IMR-90 (cell line): ENCODE measurements around the gene NRDC. TPM values are rescaled to one million over a fixed set of nuclear protein-coding genes. Genes with fewer than 3 reads are reported as not detected.

Experiments used
- ATAC-seq: fragments of 200-7000 bp; cut with Tn5 transposase; 2 replicates; pipeline ENCODE4 v1.9.1; 2020; ENCODE audit warnings: low read depth, mild to moderate bottlenecking, moderate library complexity
- BruUV-seq: library from RNA; stranded (reverse); fragments of 400-500 nt; replicated peaks from 2 replicates; lab custom pipeline; 2021; lab: Mats Ljungman, UMichigan
- CTCF ChIA-PET: fragments of 300-600 bp; formaldehyde crosslinking; extraction: SDS; loops from one replicate; lab custom pipeline; 2021; ENCODE audit warnings: antibody characterized with exemption; lab: Yijun Ruan, JAX
- POLR2A ChIA-PET: fragments of 300-600 bp; sonication (Branson Sonifier 250); formaldehyde crosslinking; loops from one replicate; lab custom pipeline; 2022; ENCODE audit warnings: antibody characterized with exemption; ENCODE audit not compliant: unreplicated experiment; lab: Charles Lee
- DNase-seq: peaks from one replicate; pipeline ENCODE4 v3.0.0; 2013
- H2AFZ ChIP-seq: replicated peaks from 2 replicates; pipeline ENCODE3; 2013; ENCODE audit warnings: low read length, mild to moderate bottlenecking; ENCODE audit not compliant: poor library complexity
- H2AK5ac ChIP-seq: 2 replicates; pipeline ENCODE4 v1.6.1; 2013; ENCODE audit warnings: low read depth, low read length, inconsistent platforms
- H2AK9ac ChIP-seq: replicated peaks from 2 replicates; pipeline ENCODE3; 2013; ENCODE audit warnings: mild to moderate bottlenecking, low read depth, low read length, moderate library complexity; ENCODE audit not compliant: poor library complexity
- H2BK120ac ChIP-seq: 2 replicates; pipeline ENCODE4 v1.6.1; 2013; ENCODE audit warnings: low read depth, low read length, inconsistent platforms
- H2BK15ac ChIP-seq: 3 replicates; pipeline ENCODE4 v1.6.1; 2013; ENCODE audit warnings: low read depth, low read length, inconsistent platforms
- H2BK20ac ChIP-seq: 2 replicates; pipeline ENCODE4 v1.6.1; 2013; ENCODE audit warnings: low read depth, mild to moderate bottlenecking, inconsistent platforms, low read length, moderate library complexity
- H2BK5ac ChIP-seq: 2 replicates; pipeline ENCODE4 v1.6.1; 2013; ENCODE audit warnings: mild to moderate bottlenecking, low read depth, low read length, inconsistent platforms; ENCODE audit not compliant: poor library complexity, severe bottlenecking
- H3K14ac ChIP-seq: replicated peaks from 2 replicates; pipeline ENCODE4 v1.6.1; 2013; ENCODE audit warnings: low read depth, low read length, inconsistent platforms
- H3K18ac ChIP-seq: 2 replicates; pipeline ENCODE4 v1.6.1; 2013; ENCODE audit warnings: low read depth, low read length, control low read depth
- H3K23ac ChIP-seq: 2 replicates; pipeline ENCODE4 v1.6.1; 2013; ENCODE audit warnings: low read depth, low read length, inconsistent platforms
- H3K27ac ChIP-seq: 2 replicates; pipeline ENCODE4 v1.5.1; 2013; ENCODE audit warnings: mild to moderate bottlenecking, control low read depth, low read length; ENCODE audit not compliant: insufficient read depth
- H3K27me3 ChIP-seq: 2 replicates; pipeline ENCODE4 v1.6.1; 2013; ENCODE audit warnings: low read length; ENCODE audit not compliant: control insufficient read depth, insufficient read depth
- H3K36me3 ChIP-seq: 2 replicates; pipeline ENCODE4 v1.6.1; 2013; ENCODE audit warnings: low read length, mixed read lengths; ENCODE audit not compliant: control insufficient read depth, insufficient read depth
- H3K4ac ChIP-seq: 2 replicates; pipeline ENCODE4 v1.6.1; 2013; ENCODE audit warnings: low read depth, low read length, inconsistent platforms
- H3K4me1 ChIP-seq: 2 replicates; pipeline ENCODE4 v1.6.1; 2013; ENCODE audit warnings: low read length, mixed read lengths; ENCODE audit not compliant: control insufficient read depth, insufficient read depth
- H3K4me2 ChIP-seq: 2 replicates; pipeline ENCODE4 v1.6.1; 2013; ENCODE audit warnings: low read depth, mild to moderate bottlenecking, control low read depth, low read length, moderate library complexity
- H3K4me3 ChIP-seq: 2 replicates; pipeline ENCODE4 v1.5.1; 2013; ENCODE audit warnings: low read depth, mild to moderate bottlenecking, control low read depth, low read length, moderate library complexity; ENCODE audit not compliant: insufficient read depth
- H3K56ac ChIP-seq: 2 replicates; pipeline ENCODE4 v1.6.1; 2013; ENCODE audit warnings: low read length, inconsistent platforms; ENCODE audit not compliant: insufficient read depth; ENCODE audit errors: extremely low read depth
- H3K79me1 ChIP-seq, 2 experiments: 2 replicates each; pipeline ENCODE4 v1.6.1; 2013; ENCODE audit warnings: low read length in 2 of 2, inconsistent platforms in 1 of 2, low read depth in 1 of 2
- H3K9ac ChIP-seq: 2 replicates; pipeline ENCODE4 v1.6.1; 2013; ENCODE audit warnings: low read depth, low read length, control low read depth
- H3K9me1 ChIP-seq: 2 replicates; pipeline ENCODE4 v1.6.1; 2013; ENCODE audit warnings: low read length, inconsistent platforms; ENCODE audit not compliant: insufficient read depth
- H3K9me3 ChIP-seq: 2 replicates; pipeline ENCODE4 v1.6.1; 2013; ENCODE audit warnings: low read length; ENCODE audit not compliant: control insufficient read depth, insufficient read depth
- H4K20me1 ChIP-seq: 2 replicates; pipeline ENCODE4 v1.6.1; 2013; ENCODE audit warnings: low read length, inconsistent platforms; ENCODE audit not compliant: insufficient read depth
- H4K5ac ChIP-seq: 2 replicates; pipeline ENCODE4 v1.6.1; 2013; ENCODE audit warnings: mild to moderate bottlenecking, low read depth, low read length, control low read depth
- H4K8ac ChIP-seq, 2 experiments: 2 replicates each; pipeline ENCODE4 v1.6.1; 2013; ENCODE audit warnings: low read depth in 2 of 2, low read length in 2 of 2, control low read depth in 1 of 2, inconsistent platforms in 1 of 2
- H4K91ac ChIP-seq: 2 replicates; pipeline ENCODE4 v1.6.1; 2013; ENCODE audit warnings: low read depth, low read length, inconsistent platforms; ENCODE audit not compliant: insufficient read depth
- BHLHE40 ChIP-seq: fragments of 150-350 bp; IDR thresholded peaks from 2 replicates; pipeline ENCODE4 v1.6.1; 2016; ENCODE audit warnings: mild to moderate bottlenecking, low read depth, low read length
- CEBPB ChIP-seq: IDR thresholded peaks from 2 replicates; pipeline ENCODE4 v1.6.1; 2012; ENCODE audit warnings: low read depth, low read length, improper control_type of control experiment
- CHD1 ChIP-seq: IDR thresholded peaks from 2 replicates; pipeline ENCODE4 v1.6.1; 2012; ENCODE audit warnings: low read depth, low read length, improper control_type of control experiment
- FOS ChIP-seq: fragments of 150-350 bp; IDR thresholded peaks from 2 replicates; pipeline ENCODE4 v1.6.1; 2016; ENCODE audit warnings: low read depth, low read length
- MAFK ChIP-seq: IDR thresholded peaks from 2 replicates; pipeline ENCODE4 v1.6.1; 2012; ENCODE audit warnings: low read depth, low read length, improper control_type of control experiment
- MAZ ChIP-seq: IDR thresholded peaks from 2 replicates; pipeline ENCODE4 v1.6.1; 2012; ENCODE audit warnings: low read depth, mild to moderate bottlenecking, low read length, improper control_type of control experiment, moderate library complexity, borderline replicate concordance
- MXI1 ChIP-seq: IDR thresholded peaks from 2 replicates; pipeline ENCODE4 v1.6.1; 2012; ENCODE audit warnings: low read depth, mild to moderate bottlenecking, low read length, moderate library complexity, borderline replicate concordance
- NFE2L2 ChIP-seq: fragments of 150-350 bp; IDR thresholded peaks from 2 replicates; pipeline ENCODE4 v1.6.1; 2016; ENCODE audit warnings: low read depth, mild to moderate bottlenecking, low read length
- POLR2A ChIP-seq: IDR thresholded peaks from 2 replicates; pipeline ENCODE4 v1.6.1; 2012; ENCODE audit warnings: mild to moderate bottlenecking, low read depth, low read length
- RAD21 ChIP-seq: IDR thresholded peaks from 2 replicates; pipeline ENCODE4 v1.6.1; 2012; ENCODE audit warnings: low read length, improper control_type of control experiment
- RCOR1 ChIP-seq: IDR thresholded peaks from 2 replicates; pipeline ENCODE4 v1.6.1; 2012; ENCODE audit warnings: mild to moderate bottlenecking, low read length, improper control_type of control experiment; ENCODE audit not compliant: insufficient replicate concordance
- RFX5 ChIP-seq: IDR thresholded peaks from 2 replicates; pipeline ENCODE4 v1.8.0; 2012; ENCODE audit warnings: low read depth, mild to moderate bottlenecking, low read length, moderate library complexity
- SMC3 ChIP-seq: fragments of 150-350 bp; IDR thresholded peaks from 2 replicates; pipeline ENCODE4 v1.6.1; 2016; ENCODE audit warnings: low read depth, mild to moderate bottlenecking, antibody characterized with exemption, low read length, moderate library complexity
- WGBS, 2 experiments: methylation state at CpG; one replicate each; pipeline versions ENCODE4 v1.1.5 to v1.1.7; 2013; ENCODE audit warnings: missing lambda C conversion rate in 2 of 2; ENCODE audit not compliant: insufficient read length in 1 of 2; ENCODE audit errors: extremely low coverage in 2 of 2; 5-methylcytosine and 5-hydroxymethylcytosine counted together
- dilution Hi-C: fragments of 300-500 bp; cut with HindIII; formaldehyde crosslinking; loops from one replicate; pipeline ENCODE4 v1.14.3; 2018; ENCODE audit warnings: low sequenced_read_pairs; ENCODE audit not compliant: unreplicated experiment
- in situ Hi-C: fragments of 300-500 bp; cut with MboI; formaldehyde crosslinking; loops from 3 replicates; pipeline ENCODE4 v1.14.3; 2019; ENCODE audit warnings: low sequenced_read_pairs, inconsistent platforms, mixed read lengths
- intact Hi-C: fragments of 100-400 bp; cut with micrococcal nuclease; formaldehyde crosslinking; loops from 2 replicates; pipeline ENCODE4 v1.10.0; 2022
- polyA plus RNA-seq, 3 experiments: library from polyadenylated mRNA; depleted of rRNA; stranded (reverse); fragments of >200 nt; gene quantifications; 2 replicates each; pipeline ENCODE4 v1.2.3, GENCODE V29; 2012; ENCODE audit warnings: low replicate concordance in 1 of 3
- total RNA-seq: library from RNA; depleted of rRNA; stranded (reverse); fragments of >200 nt; gene quantifications from 2 replicates; pipeline ENCODE4 v1.2.3, GENCODE V29; 2012
- TF ChIP-seq, protein P1 (sequence below): conservative IDR thresholded peaks from 2 replicates; pipeline ENCODE4 v1.5.1; 2012; ENCODE audit warnings: mild to moderate bottlenecking, low read depth, low read length, improper control_type of control experiment
- TF ChIP-seq, protein P2 (sequence below): fragments of 150-350 bp; IDR thresholded peaks from 2 replicates; pipeline ENCODE4 v1.6.1; 2017; ENCODE audit warnings: mild to moderate bottlenecking, antibody characterized with exemption, low read length, low read depth
- TF ChIP-seq, protein P3 (sequence below): fragments of 150-350 bp; IDR thresholded peaks from 2 replicates; pipeline ENCODE4 v1.6.1; 2016; ENCODE audit warnings: low read depth, mild to moderate bottlenecking, low read length, moderate library complexity, borderline replicate concordance

The NRDC gene
- total and polyA plus RNA-seq, 2 of the 4 experiments (the other 2 are of a cell fraction) = 75.8 to 84.7 TPM

DNA sequence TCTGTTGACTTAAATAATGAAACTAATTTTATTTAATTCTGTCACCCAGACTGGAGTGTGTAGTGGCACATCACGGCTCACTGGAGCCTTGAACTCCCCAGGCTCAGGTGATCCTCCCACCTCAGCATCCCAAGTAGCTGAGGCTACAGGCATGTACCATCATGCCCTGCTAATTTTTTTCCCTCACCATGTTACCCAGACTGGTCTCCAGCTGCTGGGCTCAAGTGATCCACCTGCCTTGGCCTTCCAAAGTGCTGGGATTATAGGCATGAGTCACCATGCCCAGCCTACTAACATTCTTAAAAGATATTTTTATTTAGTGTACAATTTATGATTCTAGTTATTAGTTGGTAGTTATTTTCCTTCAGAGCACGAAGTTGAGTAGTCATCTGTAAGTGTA is 49.5 kb downstream of the NRDC start:
- DNase-seq (no peak), ATAC-seq (no peak)
- H3K79me1 ChIP-seq = peaks cover 5 to 25% of the 10 kb centered on the region in 2 experiments; a peak in 3 of 4 replicates
- H3K14ac ChIP-seq = no peak overlapping the region
- TF ChIP-seq POLR2A (no peak), CEBPB (no peak), RFX5 (no peak), BHLHE40 (no peak), NFE2L2 (no peak), CHD1 (no peak), MAFK (no peak), RAD21 (no peak), MAZ (no peak), RCOR1 (no peak), MXI1 (no peak), FOS (no peak), SMC3 (no peak)
- TF ChIP-seq, protein P1, sequence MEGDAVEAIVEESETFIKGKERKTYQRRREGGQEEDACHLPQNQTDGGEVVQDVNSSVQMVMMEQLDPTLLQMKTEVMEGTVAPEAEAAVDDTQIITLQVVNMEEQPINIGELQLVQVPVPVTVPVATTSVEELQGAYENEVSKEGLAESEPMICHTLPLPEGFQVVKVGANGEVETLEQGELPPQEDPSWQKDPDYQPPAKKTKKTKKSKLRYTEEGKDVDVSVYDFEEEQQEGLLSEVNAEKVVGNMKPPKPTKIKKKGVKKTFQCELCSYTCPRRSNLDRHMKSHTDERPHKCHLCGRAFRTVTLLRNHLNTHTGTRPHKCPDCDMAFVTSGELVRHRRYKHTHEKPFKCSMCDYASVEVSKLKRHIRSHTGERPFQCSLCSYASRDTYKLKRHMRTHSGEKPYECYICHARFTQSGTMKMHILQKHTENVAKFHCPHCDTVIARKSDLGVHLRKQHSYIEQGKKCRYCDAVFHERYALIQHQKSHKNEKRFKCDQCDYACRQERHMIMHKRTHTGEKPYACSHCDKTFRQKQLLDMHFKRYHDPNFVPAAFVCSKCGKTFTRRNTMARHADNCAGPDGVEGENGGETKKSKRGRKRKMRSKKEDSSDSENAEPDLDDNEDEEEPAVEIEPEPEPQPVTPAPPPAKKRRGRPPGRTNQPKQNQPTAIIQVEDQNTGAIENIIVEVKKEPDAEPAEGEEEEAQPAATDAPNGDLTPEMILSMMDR = no peak
- TF ChIP-seq, protein P2, sequence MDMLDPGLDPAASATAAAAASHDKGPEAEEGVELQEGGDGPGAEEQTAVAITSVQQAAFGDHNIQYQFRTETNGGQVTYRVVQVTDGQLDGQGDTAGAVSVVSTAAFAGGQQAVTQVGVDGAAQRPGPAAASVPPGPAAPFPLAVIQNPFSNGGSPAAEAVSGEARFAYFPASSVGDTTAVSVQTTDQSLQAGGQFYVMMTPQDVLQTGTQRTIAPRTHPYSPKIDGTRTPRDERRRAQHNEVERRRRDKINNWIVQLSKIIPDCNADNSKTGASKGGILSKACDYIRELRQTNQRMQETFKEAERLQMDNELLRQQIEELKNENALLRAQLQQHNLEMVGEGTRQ = no peak
- TF ChIP-seq, protein P3, sequence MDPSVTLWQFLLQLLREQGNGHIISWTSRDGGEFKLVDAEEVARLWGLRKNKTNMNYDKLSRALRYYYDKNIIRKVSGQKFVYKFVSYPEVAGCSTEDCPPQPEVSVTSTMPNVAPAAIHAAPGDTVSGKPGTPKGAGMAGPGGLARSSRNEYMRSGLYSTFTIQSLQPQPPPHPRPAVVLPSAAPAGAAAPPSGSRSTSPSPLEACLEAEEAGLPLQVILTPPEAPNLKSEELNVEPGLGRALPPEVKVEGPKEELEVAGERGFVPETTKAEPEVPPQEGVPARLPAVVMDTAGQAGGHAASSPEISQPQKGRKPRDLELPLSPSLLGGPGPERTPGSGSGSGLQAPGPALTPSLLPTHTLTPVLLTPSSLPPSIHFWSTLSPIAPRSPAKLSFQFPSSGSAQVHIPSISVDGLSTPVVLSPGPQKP = no peak
- H3K9me1 ChIP-seq = peaks cover 3% of the 10 kb centered on the region
- H2BK5ac ChIP-seq = no peak overlapping the region
- H3K56ac ChIP-seq = no peak overlapping the region
- H3K9me3 ChIP-seq = no peaks in the 10 kb centered on the region
- H4K91ac ChIP-seq = no peak overlapping the region
- no peak overlapping the region for H2BK15ac ChIP-seq
- no peak overlapping the region for H2AK9ac ChIP-seq
- no peak overlapping the region; a peak in 1 of 4 replicates for H4K8ac ChIP-seq
- H3K4me1 ChIP-seq = no peaks in the 10 kb centered on the region
- ChIA-PET CTCF (no interaction called here), POLR2A (no interaction called here)
- no peak overlapping the region for H3K4ac ChIP-seq
- in situ Hi-C loops (no loop called here), intact Hi-C loops (loop anchor here (5.0 kb wide), 1 partner anchor 43 kb away; no protein-coding TSS in a partner anchor), dilution Hi-C loops (no loop called here)
- no TSS peak for BruUV-seq
- H3K23ac ChIP-seq = no peak overlapping the region
- H2BK120ac ChIP-seq = no peak overlapping the region
- peaks cover 18% of the 10 kb centered on the region for H3K36me3 ChIP-seq
- no peak overlapping the region for H3K4me2 ChIP-seq
- H3K4me3 ChIP-seq = no peak overlapping the region
- WGBS, 2 experiments = no CpG with 5 or more reads among the region's 2 CpGs
- H3K27me3 ChIP-seq = no peaks in the 10 kb centered on the region
- H3K27ac ChIP-seq = no peak overlapping the region
- H4K20me1 ChIP-seq = no peaks in the 10 kb centered on the region
- no peak overlapping the region for H3K9ac ChIP-seq
- H2AK5ac ChIP-seq = no peak overlapping the region
- H4K5ac ChIP-seq = no peak overlapping the region
- no peak overlapping the region for H2AFZ ChIP-seq
- no peak overlapping the region for H3K18ac ChIP-seq
- no peak overlapping the region for H2BK20ac ChIP-seq
